ENCODE data around the gene SMIM29. TPM values are rescaled to one million over a fixed set of nuclear protein-coding genes. Genes with fewer than 3 reads are reported as not detected.
A peak's percentile ranks its signal among the peaks of the same experiment; 100 is the strongest.

SMIM29 gene
- total and polyA plus RNA-seq, 2 donors (not counting 1 experiment from before 2014, with no cell fraction given): 43.6 to 106 TPM

DNA sequence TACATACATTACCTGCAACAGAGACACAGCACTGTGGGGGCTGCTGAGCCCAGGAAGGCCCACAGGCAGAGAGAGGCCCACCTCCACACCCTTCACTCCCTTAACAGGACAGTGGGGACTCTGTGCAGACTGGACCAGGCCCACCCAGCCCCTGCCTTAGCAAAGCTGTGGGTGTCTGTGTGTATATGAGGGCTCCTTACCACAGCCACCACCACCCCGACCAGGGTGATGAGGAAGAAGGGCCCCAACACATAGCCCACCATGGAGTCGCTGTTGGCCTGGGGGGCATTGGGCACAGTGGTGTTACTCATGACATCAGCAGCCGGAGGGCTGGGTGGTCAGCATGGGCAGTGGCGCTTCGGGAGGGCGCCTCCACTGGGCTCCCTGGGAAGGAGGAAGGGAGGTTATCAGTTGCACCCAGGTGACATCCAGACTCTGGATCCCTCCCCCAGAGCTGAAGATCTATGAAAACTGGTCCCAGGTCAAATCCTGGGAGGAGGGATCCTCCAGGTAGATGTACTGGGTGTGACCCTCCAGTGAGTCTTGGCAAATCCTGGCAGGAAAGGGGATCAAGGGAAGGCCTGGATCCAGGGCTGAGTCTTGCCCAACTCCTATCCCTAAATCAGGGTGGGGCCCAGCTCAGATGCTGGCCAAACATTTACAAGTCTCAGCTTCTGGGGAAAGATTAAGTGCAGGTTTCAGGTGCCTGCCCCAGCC lies 1.2 kb downstream of the SMIM29 start:
- H3K27ac Mint-ChIP-seq: peak overlapping the region; percentile 97
- H3K27me3 Mint-ChIP-seq: no peaks in the 10 kb centered on the region
- intact Hi-C loops (cut with micrococcal nuclease): loop anchor here (5.0 kb wide), 2 partner anchors 70 to 460 kb away; partner anchors contain the start of gene LEMD2
- DNase-seq: no peak
- peak overlapping the region; percentile 92 to 93 for H3K27ac ChIP-seq (ENCODE audit: low read length in 2 of 2)
- H3K4me1 Mint-ChIP-seq: peaks cover 48% of the 10 kb centered on the region
- peaks cover 14 to 32% of the 10 kb centered on the region in 2 donors for H3K4me1 ChIP-seq (ENCODE audit: control insufficient read depth in 2 of 2, insufficient read depth in 2 of 2, low read length in 2 of 2)
- POLR2A ChIA-PET: interaction anchor here (1.3 to 4.1 kb wide), 5 partner anchors 11 to 167 kb away, joined by 5 to 34 read pairs (median 13); partner anchors contain the start of gene HMGA1
- peak overlapping the region in 4 of 5 experiments; percentile 78 to 97 (median 92) for H3K4me3 ChIP-seq (ENCODE audit: control extremely low read depth in 1 of 5, extremely low read depth in 1 of 5, insufficient read depth in 1 of 5, low read depth in 2 of 5, low read length in 4 of 5)
- H3K79me2 ChIP-seq (ENCODE audit: control insufficient read depth, insufficient read depth, low read length): peaks cover 14% of the 10 kb centered on the region
- H3K36me3 ChIP-seq (replicated peaks in 1 of 2; ENCODE audit: control extremely low read depth in 1 of 2, control insufficient read depth in 1 of 2, extremely low read depth in 1 of 2, insufficient read depth in 2 of 2, low read length in 1 of 2): peaks cover 0 to 20% of the 10 kb centered on the region in 2 experiments
- TF ChIP-seq EZH2 (IDR thresholded peaks at IDR 0.05; ENCODE audit: borderline replicate concordance, insufficient read depth, low read depth, low read length, poor library complexity, severe bottlenecking): no peak
- TF ChIP-seq, protein P1, sequence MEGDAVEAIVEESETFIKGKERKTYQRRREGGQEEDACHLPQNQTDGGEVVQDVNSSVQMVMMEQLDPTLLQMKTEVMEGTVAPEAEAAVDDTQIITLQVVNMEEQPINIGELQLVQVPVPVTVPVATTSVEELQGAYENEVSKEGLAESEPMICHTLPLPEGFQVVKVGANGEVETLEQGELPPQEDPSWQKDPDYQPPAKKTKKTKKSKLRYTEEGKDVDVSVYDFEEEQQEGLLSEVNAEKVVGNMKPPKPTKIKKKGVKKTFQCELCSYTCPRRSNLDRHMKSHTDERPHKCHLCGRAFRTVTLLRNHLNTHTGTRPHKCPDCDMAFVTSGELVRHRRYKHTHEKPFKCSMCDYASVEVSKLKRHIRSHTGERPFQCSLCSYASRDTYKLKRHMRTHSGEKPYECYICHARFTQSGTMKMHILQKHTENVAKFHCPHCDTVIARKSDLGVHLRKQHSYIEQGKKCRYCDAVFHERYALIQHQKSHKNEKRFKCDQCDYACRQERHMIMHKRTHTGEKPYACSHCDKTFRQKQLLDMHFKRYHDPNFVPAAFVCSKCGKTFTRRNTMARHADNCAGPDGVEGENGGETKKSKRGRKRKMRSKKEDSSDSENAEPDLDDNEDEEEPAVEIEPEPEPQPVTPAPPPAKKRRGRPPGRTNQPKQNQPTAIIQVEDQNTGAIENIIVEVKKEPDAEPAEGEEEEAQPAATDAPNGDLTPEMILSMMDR (IDR thresholded peaks at IDR 0.05): no peak
- peaks cover 0 to 4% (median 0%) of the 10 kb centered on the region in 3 donors for H3K9me3 ChIP-seq (ENCODE audit: control extremely low read depth in 1 of 3, control insufficient read depth in 2 of 3, insufficient read depth in 1 of 3, low read length in 2 of 3)
- no peak for ATAC-seq (ENCODE audit: low read depth)
- H3K9me3 Mint-ChIP-seq (ENCODE audit: insufficient read depth): no peaks in the 10 kb centered on the region
- H3K27me3 ChIP-seq (replicated peaks in 1 of 4; ENCODE audit: control extremely low read depth in 1 of 4, control insufficient read depth in 3 of 4, insufficient read depth in 4 of 4, low read length in 3 of 4): no peaks in the 10 kb centered on the region
- peaks cover 21% of the 10 kb centered on the region for H4K20me1 ChIP-seq (ENCODE audit: control insufficient read depth, insufficient read depth, low read length, poor library complexity, severe bottlenecking)
- CTCF ChIA-PET: interaction anchor here (0.6 to 5.8 kb wide), 17 partner anchors 11 to 892 kb away, joined by 3 to 261 read pairs (median 8); partner anchors contain the start of genes HMGA1, NUDT3 and RPS10
- H3K4me2 ChIP-seq (replicated peaks; ENCODE audit: low read depth, low read length, poor library complexity, severe bottlenecking): peak overlapping the region; percentile 94
- WGBS (ENCODE audit: insufficient coverage): 90% methylated on average over 3 of the region's 6 CpGs
- peak overlapping the region; percentile 95 for H3K9ac ChIP-seq (ENCODE audit: low read length)
- H3K4me3 Mint-ChIP-seq: peak overlapping the region; percentile 99
- no peak overlapping the region for H2AFZ ChIP-seq (ENCODE audit: insufficient read depth, low read depth, low read length, poor library complexity, severe bottlenecking)
